Right renal cortex interstitium (tissue), 3 donors: ENCODE data around the gene SERTAD1. TPM values are rescaled to one million over a fixed set of nuclear protein-coding genes. Genes with fewer than 3 reads are reported as not detected.
A peak's percentile ranks its signal among the peaks of the same experiment; 100 is the strongest.
"Not testable (repeated sequence)": the region's sequence is repeated elsewhere in the genome, so short reads cannot be mapped to it uniquely, and the experiment has no call there.

Source experiments
- DNase-seq, 3 donors: peaks; one replicate each; pipeline ENCODE4 v3.0.0-alpha.2; 2013; ENCODE audit warnings: low read depth in 3 of 3, low spot score in 2 of 3
- polyA plus RNA-seq, 3 donors: library from polyadenylated mRNA; unstranded; fragments of 120-200 nt; gene quantifications; one replicate each; pipeline ENCODE4 v1.2.1, GENCODE V29; 2013; ENCODE audit not compliant: insufficient read length in 3 of 3

Gene SERTAD1, protein sequence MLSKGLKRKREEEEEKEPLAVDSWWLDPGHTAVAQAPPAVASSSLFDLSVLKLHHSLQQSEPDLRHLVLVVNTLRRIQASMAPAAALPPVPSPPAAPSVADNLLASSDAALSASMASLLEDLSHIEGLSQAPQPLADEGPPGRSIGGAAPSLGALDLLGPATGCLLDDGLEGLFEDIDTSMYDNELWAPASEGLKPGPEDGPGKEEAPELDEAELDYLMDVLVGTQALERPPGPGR
- 1 to 10 TPM; 6.7 to 8.6 (median 7.4) TPM for polyA plus RNA-seq

GRCh38 chr19:40425450-40426287 lies at the start of gene SERTAD1:
SERTAD1 (minus strand) TSS chr19:40425992; CDS start chr19:40423546, 2,446 bp downstream.
- DNase-seq = peak; percentile 97 to 100 (median 98)

DNA sequence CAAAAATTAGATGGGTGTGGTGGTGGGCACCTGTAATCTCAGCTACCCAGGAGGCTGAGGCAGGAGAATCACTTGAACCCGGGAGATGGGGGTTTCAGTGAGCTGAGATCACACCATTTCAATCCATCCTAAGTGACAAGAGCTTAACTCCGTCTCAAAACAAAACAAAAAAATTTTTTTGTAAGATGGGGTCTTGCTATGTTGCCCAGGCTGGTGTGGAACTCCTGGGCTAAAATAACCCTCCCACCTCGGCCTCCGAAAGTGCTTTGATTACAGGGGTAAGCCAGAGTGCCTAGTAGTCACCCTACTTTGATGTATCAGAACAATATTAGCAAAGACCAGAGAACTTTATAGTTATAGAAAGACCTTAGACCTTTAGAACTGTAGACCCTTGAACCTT lies 48.9 kb upstream of the SERTAD1 start:
- no peak for DNase-seq

DNA sequence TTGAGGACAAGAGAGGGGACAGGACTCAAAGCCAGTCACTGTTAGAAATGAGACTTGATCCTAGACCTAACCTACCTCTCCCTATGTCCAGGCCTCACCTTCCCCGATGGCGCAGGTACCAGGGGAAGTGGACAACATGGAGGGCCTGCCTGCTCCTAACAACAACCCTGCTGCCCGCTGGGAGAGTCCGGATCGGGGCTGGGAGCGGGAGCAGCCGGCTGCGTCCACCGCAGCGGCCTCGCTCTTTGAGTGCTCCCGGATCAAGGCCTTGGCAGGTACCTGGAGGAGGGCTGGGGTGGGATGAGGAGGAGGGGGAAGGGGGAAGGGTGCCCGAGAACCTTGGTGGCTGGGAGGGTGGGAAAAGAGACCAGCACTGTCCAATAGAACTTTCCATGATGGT lies 46.7 kb upstream of the SERTAD1 start:
- DNase-seq = no peak

- DNase-seq = no peak
These were observed 45.3 kb upstream of the SERTAD1 start for GRCh38 chr19:40471111-40471510.

DNA sequence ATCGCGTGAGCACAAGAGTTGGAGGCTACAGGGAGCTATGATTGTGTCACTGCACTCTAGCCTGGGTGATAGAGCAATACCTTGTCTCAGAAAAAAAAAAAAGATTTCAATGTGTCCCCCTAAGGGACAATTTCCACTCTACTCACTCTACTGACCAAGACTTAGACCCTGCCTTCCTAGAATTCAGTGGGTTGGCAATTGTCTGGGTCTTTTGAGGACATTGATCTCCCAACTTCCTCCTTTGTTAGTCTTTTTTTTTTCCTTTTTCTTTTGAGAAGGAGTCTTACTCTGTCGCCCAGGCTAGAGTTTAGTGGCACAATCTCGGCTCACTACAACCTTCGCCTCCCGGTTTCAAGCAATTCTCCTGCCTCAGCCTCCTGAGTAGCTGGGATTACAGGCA lies 43.2 kb upstream of the SERTAD1 start:
- DNase-seq = no peak

GRCh38 chr19:40466985-40467734 lies 41.4 kb upstream of the SERTAD1 start, which contains the start of gene SPTBN4:
SPTBN4 (plus strand) TSS chr19:40467001; CDS start chr19:40472622, 5,621 bp downstream.
- DNase-seq = no peak

GRCh38 chr19:40466219-40466984 lies 40.6 kb upstream of the SERTAD1 start:
- no peak for DNase-seq

GRCh38 chr19:40465557-40466218 lies 39.9 kb upstream of the SERTAD1 start, which contains the start of gene BLVRB:
BLVRB (minus strand) TSS chr19:40465745; CDS start chr19:40465688, 57 bp downstream.
- peak; percentile 96 to 99 (median 99) for DNase-seq

- DNase-seq = no peak
These were observed 39.3 kb upstream of the SERTAD1 start for GRCh38 chr19:40465025-40465556.

- peak in 2 of 3 donors; percentile 48 to 81 for DNase-seq
These were observed 38.5 kb upstream of the SERTAD1 start for GRCh38 chr19:40464059-40465024.

GRCh38 chr19:40463587-40464037 lies 37.8 kb upstream of the SERTAD1 start:
- not testable (repeated sequence) for DNase-seq

DNA sequence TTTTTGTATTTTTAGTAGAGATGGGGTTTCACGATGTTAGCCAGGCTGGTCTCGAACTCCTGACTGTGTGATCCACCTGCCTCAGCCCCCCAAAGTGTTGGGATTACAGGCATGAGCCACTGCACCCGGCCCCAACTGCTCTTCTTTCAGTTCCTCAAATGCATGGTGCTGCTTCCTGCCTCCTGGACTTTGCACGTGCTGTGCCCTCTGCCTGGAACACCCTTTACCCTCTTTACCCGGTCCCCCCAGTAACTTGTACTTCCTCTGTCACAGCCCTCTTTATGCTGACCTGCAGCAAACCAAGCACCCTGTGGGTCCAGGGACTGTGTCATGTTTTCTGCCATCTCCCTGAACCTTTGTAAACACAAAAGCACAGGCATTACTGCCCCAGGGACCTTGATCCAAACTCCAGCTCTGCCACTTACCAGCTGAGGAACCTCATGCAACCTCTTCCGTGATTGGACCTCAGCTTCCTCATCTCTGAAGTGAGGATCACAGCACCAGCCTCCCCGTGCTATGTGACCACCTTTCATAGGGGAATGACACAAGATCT lies 36.0 kb upstream of the SERTAD1 start:
- no peak for DNase-seq

DNA sequence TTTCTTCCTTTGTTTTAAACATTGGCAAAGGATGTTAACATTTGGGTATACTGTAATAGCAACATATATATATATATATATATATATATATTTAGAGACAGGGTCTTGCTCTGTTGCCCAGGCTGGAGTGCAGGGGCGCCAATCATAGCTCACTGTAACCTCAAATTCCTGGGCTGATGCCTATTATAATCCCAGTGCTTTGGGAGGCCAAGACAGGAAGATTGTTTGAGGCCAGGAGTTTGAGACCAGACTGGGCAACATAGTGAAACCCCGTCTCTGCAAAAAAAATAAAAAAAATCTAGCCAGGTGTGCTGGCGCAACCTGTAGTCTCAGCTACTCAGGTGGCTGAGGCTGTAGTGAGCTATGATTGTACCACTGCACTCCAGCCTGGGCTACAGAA lies 34.4 kb upstream of the SERTAD1 start:
- DNase-seq = no peak

- DNase-seq = no peak
These were observed 32.8 kb upstream of the SERTAD1 start for GRCh38 chr19:40458597-40458974.

DNA sequence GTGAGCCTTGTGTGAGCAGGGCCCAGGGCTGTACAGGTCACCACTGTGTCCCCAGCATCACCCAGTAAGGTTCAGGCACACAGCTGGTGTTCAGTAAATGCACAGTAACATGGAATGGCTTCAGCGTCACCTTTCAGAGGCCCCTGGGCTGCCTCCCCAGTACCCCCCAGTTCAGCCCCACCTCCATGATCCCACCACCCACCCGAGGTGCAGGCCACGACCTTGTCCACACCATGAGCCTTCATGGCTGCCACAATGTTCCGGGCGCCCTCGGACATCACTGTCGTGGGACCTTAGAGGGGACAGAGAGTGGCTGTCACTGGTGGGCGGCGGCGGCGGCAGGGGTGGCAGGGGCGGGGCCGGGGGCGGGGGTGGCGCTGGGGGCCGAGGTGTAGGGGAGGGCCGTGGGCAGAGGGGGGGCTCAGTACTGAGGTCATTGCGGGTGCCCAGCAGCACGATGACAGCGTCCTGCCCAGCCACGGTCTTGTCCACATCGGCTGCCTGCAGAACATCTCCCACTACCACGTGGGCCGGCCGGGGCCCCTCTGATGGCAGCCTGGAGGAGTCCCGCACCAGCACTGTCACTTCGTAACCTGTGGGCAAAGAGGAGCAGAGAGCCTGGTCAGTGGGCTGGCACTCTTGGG lies 32.3 kb upstream of the SERTAD1 start:
- DNase-seq = no peak

- DNase-seq = no peak
These were observed 31.3 kb upstream of the SERTAD1 start for GRCh38 chr19:40457048-40457447.

- DNase-seq = not testable (repeated sequence)
These were observed 28.2 kb upstream of the SERTAD1 start for GRCh38 chr19:40453943-40454342.
